GM10847 (cell line): ENCODE data around the gene TIMP1.

Source experiments
- POLR2A ChIP-seq: IDR thresholded peaks from 2 replicates; pipeline ENCODE4 v1.6.1; 2011; ENCODE audit not compliant: insufficient read length; ENCODE audit errors: extremely low read depth

TIMP1 gene

GRCh38 chrX:47611926-47612325 is 29.7 kb downstream of the TIMP1 start:
- no peak for TF ChIP-seq POLR2A

GRCh38 chrX:47612418-47612817 is 30.2 kb downstream of the TIMP1 start:
- no peak for TF ChIP-seq POLR2A

- TF ChIP-seq POLR2A, result no peak
These were observed 30.8 kb downstream of the TIMP1 start for GRCh38 chrX:47613082-47613481.

GRCh38 chrX:47614618-47615017 is 32.4 kb downstream of the TIMP1 start:
- no peak for TF ChIP-seq POLR2A

- TF ChIP-seq POLR2A, result no peak
These were observed 36.8 kb downstream of the TIMP1 start for GRCh38 chrX:47618923-47619485.

GRCh38 chrX:47619486-47620302 is 37.5 kb downstream of the TIMP1 start, which contains the start of gene SYN1:
Gene SYN1 (minus strand): TSS chrX:47619857. CDS start chrX:47619728, 129 bp downstream.
- no peak for TF ChIP-seq POLR2A

GRCh38 chrX:47620303-47620685 is 38.1 kb downstream of the TIMP1 start:
- no peak for TF ChIP-seq POLR2A

GRCh38 chrX:47621851-47622250 is 39.6 kb downstream of the TIMP1 start:
- TF ChIP-seq POLR2A, result no peak

- no peak for TF ChIP-seq POLR2A
These were observed 41.3 kb downstream of the TIMP1 start for GRCh38 chrX:47623540-47624027.

- no peak for TF ChIP-seq POLR2A
These were observed 43.1 kb downstream of the TIMP1 start for GRCh38 chrX:47625365-47625764.

GRCh38 chrX:47628982-47629381 is 46.7 kb downstream of the TIMP1 start:
- TF ChIP-seq POLR2A, result no peak

- TF ChIP-seq POLR2A, result no peak
These were observed 47.4 kb downstream of the TIMP1 start, which contains the start of gene CFP for GRCh38 chrX:47629419-47630200. Gene CFP (minus strand): TSS chrX:47629930. CDS start chrX:47629844, 86 bp downstream.

- TF ChIP-seq POLR2A, result no peak
These were observed 49.4 kb downstream of the TIMP1 start for GRCh38 chrX:47631676-47632075.

- no peak for TF ChIP-seq POLR2A
These were observed 50.4 kb downstream of the TIMP1 start for GRCh38 chrX:47632666-47633065.

GRCh38 chrX:47633689-47634590 is 51.7 kb downstream of the TIMP1 start:
- TF ChIP-seq POLR2A, result no peak
